Activated CD4-positive, CD25-positive, alpha-beta regulatory T cell treated with anti-CD3 and anti-CD28 coated beads, Interleukin-2, amount 50 U/mL, for 72 hours (primary cell): Measurements from ENCODE around the gene WDR33.
"Not testable (repeated sequence)": the region's sequence is repeated elsewhere in the genome, so short reads cannot be mapped to it uniquely, and the experiment has no call there.

Experiments used
- DNase-seq: peaks from one replicate; pipeline ENCODE4 v3.0.0; 2021

Gene WDR33

GRCh38 chr2:127810619-127811396 lies at the start of gene WDR33:
WDR33 (minus strand) TSS chr2:127811171; CDS start chr2:127770981, 40,190 bp downstream.
- DNase-seq = peak; percentile 93

GRCh38 chr2:127860130-127860529 lies 49.2 kb upstream of the WDR33 start:
- no peak for DNase-seq

- peak; percentile 55 for DNase-seq
These were observed 48.7 kb upstream of the WDR33 start for GRCh38 chr2:127859712-127860085.

GRCh38 chr2:127857265-127857808 lies 46.4 kb upstream of the WDR33 start:
- DNase-seq = peak; percentile 34

- DNase-seq = no peak
These were observed 42.7 kb upstream of the WDR33 start for GRCh38 chr2:127853671-127854070.

- no peak for DNase-seq
These were observed 41.4 kb upstream of the WDR33 start for GRCh38 chr2:127852388-127852787.

- DNase-seq = no peak
These were observed 37.0 kb upstream of the WDR33 start for GRCh38 chr2:127847931-127848330.

GRCh38 chr2:127844973-127845372 lies 34.0 kb upstream of the WDR33 start:
- no peak for DNase-seq

- DNase-seq = no peak
These were observed 32.7 kb upstream of the WDR33 start for GRCh38 chr2:127843677-127844076.

GRCh38 chr2:127841466-127842178 lies 30.7 kb upstream of the WDR33 start:
- DNase-seq = no peak

- DNase-seq = no peak
These were observed 29.9 kb upstream of the WDR33 start for GRCh38 chr2:127840893-127841292.

- DNase-seq = no peak
These were observed 24.0 kb upstream of the WDR33 start for GRCh38 chr2:127834951-127835350.

GRCh38 chr2:127829845-127830246 lies 18.9 kb upstream of the WDR33 start:
- peak; percentile 38 for DNase-seq

- DNase-seq = not testable (repeated sequence)
These were observed 15.7 kb upstream of the WDR33 start for GRCh38 chr2:127826708-127827107.

GRCh38 chr2:127826047-127826446 lies 15.1 kb upstream of the WDR33 start:
- no peak for DNase-seq

GRCh38 chr2:127820080-127820668 lies 9.2 kb upstream of the WDR33 start:
- DNase-seq = no peak

- DNase-seq = no peak
These were observed 7.9 kb upstream of the WDR33 start for GRCh38 chr2:127818794-127819425.

GRCh38 chr2:127818241-127818640 lies 7.3 kb upstream of the WDR33 start:
- DNase-seq = no peak

- no peak for DNase-seq
These were observed 3.7 kb upstream of the WDR33 start for GRCh38 chr2:127814677-127815076.

- not testable (repeated sequence) for DNase-seq
These were observed 1.5 kb upstream of the WDR33 start for GRCh38 chr2:127812441-127812840.

- no peak for DNase-seq
These were observed 688 bp upstream of the WDR33 start for GRCh38 chr2:127811397-127812321.

- no peak for DNase-seq
These were observed 784 bp downstream of the WDR33 start for GRCh38 chr2:127810156-127810618.
